ENCODE measurements around the gene ITM2C. TPM values are rescaled to one million over a fixed set of nuclear protein-coding genes. Genes with fewer than 3 reads are reported as not detected.

ITM2C gene
- total RNA-seq, 2 experiments from 2014 or later = 13.0 to 13.6 TPM

DNA sequence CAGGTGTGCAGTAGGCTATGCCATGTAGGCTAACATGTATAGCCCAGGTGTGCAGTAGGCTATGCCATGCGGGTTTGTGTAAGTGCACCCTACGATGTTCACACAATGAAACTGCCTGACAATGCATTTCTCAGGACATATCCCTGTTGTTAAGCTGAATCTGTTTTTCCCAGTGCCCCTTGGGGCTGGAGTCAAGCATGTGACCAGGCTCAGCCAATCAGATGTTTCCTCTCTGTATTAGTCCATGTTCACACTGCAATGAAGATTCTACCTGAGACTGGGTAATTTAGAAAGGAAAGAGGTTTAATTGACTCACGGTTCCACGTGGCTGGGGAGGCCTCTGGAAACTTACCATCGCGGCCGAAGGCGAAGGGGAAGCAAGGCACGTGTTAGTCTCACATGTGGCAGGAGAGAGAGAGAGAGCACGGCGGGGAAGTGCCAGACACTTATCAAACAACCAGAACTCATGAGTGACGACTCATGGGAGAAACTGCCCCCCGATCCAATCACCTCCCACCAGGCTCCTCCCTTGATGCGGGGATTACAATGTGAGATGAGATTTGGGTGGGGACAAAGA, 24.2 kb downstream of the ITM2C start:
- Mint-ChIP-seq H3K9me3 (peaks cover 3% of the 10 kb centered on the region), H3K27ac (no peak overlapping the region), H3K27me3 (ENCODE audit: low read depth) (peaks cover 17% of the 10 kb centered on the region), H3K36me3 (ENCODE audit: low read depth) (no peaks in the 10 kb centered on the region), H3K4me1 (ENCODE audit: low read depth) (peaks cover 4% of the 10 kb centered on the region), H3K4me3 (no peak overlapping the region)
- no peak for DNase-seq
- intact Hi-C loops (cut with micrococcal nuclease) = no loop called here
- CTCF ChIA-PET = interaction anchor here (0.6 kb wide), 1 partner anchor 204 kb away, joined by 5 read pairs; no protein-coding TSS in a partner anchor

DNA sequence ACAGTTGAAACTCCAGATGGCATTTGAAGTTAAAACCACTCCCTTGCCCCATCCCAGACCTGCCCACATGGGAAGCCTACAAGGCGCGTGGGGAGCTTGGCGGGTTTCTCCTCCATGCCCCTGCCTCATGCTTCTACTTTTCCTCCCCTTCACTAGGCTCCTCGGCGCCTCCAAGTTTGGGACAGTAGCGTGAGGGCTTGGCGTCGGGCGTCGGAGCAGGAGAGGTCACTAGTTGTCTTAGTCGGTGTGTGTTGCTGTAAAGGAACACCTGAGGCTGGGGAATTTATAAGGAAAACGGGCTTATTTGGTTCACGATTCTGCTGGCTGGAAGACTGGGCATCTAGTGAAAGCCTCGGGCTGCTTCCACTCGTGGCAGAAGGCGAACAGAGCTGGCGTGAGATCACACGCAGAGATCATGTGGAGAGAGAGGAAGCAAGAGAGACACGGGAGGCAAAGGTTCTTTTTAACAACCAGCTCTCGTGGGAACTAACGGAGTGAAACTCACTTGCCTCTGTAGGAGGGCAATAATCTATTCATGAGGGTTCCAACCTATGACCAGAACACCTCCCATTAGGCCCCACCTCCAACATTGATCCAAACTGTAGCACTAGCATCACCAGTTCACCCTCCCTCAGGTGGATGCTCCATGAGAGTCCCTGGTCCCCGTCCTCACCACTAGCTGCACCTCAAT, 25.3 kb downstream of the ITM2C start:
- peaks cover 13% of the 10 kb centered on the region for H3K4me1 Mint-ChIP-seq (ENCODE audit: low read depth)
- intact Hi-C loops (cut with micrococcal nuclease) = no loop called here
- peaks cover 3% of the 10 kb centered on the region for H3K9me3 Mint-ChIP-seq
- no peak for DNase-seq
- no peak overlapping the region for H3K27ac Mint-ChIP-seq
- H3K4me3 Mint-ChIP-seq = no peak overlapping the region
- peaks cover 17% of the 10 kb centered on the region for H3K27me3 Mint-ChIP-seq (ENCODE audit: low read depth)
- H3K36me3 Mint-ChIP-seq (ENCODE audit: low read depth) = no peaks in the 10 kb centered on the region
- CTCF ChIA-PET = interaction anchor here (2.8 kb wide), 1 partner anchor 12 kb away, joined by 7 read pairs; no protein-coding TSS in a partner anchor

DNA sequence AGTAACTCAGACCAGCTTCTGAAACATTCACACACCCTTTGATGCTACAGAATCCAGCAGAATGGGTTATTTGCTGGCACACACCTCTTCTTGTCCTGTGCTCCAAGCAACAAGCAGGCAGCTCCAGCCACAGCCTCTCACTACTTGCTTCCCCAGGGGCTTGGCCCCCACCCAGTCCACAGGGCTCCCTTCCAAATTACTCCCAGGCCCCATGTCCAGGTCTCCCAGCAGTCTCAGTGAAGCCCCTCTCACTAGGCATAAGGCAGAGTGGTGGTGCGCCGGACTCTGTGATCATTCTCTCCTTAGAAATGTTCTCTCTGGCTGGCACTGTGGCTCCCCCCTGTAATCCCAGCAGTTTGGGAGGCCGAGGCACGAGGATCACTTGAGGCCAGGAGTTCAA, 25.9 kb downstream of the ITM2C start:
- H3K9me3 Mint-ChIP-seq = peaks cover 3% of the 10 kb centered on the region

GRCh38 chr2:230891064-230891463, 26.3 kb downstream of the ITM2C start:
- no peak for DNase-seq
- no peak overlapping the region for H3K4me3 Mint-ChIP-seq
- peaks cover 17% of the 10 kb centered on the region for H3K27me3 Mint-ChIP-seq (ENCODE audit: low read depth)
- no peaks in the 10 kb centered on the region for H3K36me3 Mint-ChIP-seq (ENCODE audit: low read depth)
- H3K4me1 Mint-ChIP-seq (ENCODE audit: low read depth) = peaks cover 13% of the 10 kb centered on the region
- H3K27ac Mint-ChIP-seq = no peak overlapping the region
- H3K9me3 Mint-ChIP-seq = peaks cover 3% of the 10 kb centered on the region
- intact Hi-C loops (cut with micrococcal nuclease) = no loop called here
- CTCF ChIA-PET = interaction anchor here (0.7 to 2.8 kb wide), 3 partner anchors 13 to 148 kb away, joined by 3 to 7 read pairs (median 3); no protein-coding TSS in a partner anchor

More for the DNA sequence above, 25.9 kb downstream of the ITM2C start:
- CTCF ChIA-PET = interaction anchor here (2.8 kb wide), 1 partner anchor 12 kb away, joined by 7 read pairs; no protein-coding TSS in a partner anchor
- H3K4me1 Mint-ChIP-seq (ENCODE audit: low read depth) = peaks cover 13% of the 10 kb centered on the region
- no peak overlapping the region for H3K27ac Mint-ChIP-seq
- H3K27me3 Mint-ChIP-seq (ENCODE audit: low read depth) = peaks cover 17% of the 10 kb centered on the region
- H3K4me3 Mint-ChIP-seq = no peak overlapping the region
- no peaks in the 10 kb centered on the region for H3K36me3 Mint-ChIP-seq (ENCODE audit: low read depth)
- intact Hi-C loops (cut with micrococcal nuclease) = no loop called here
- no peak for DNase-seq

GRCh38 chr2:230891509-230891908, 26.8 kb downstream of the ITM2C start:
- DNase-seq = no peak
- intact Hi-C loops (cut with micrococcal nuclease) = no loop called here
- H3K4me3 Mint-ChIP-seq = no peak overlapping the region
- H3K36me3 Mint-ChIP-seq (ENCODE audit: low read depth) = no peaks in the 10 kb centered on the region
- no peak overlapping the region for H3K27ac Mint-ChIP-seq
- CTCF ChIA-PET = interaction anchor here (0.7 to 2.8 kb wide), 3 partner anchors 13 to 147 kb away, joined by 3 to 7 read pairs (median 3); no protein-coding TSS in a partner anchor
- peaks cover 13% of the 10 kb centered on the region for H3K4me1 Mint-ChIP-seq (ENCODE audit: low read depth)
- peaks cover 17% of the 10 kb centered on the region for H3K27me3 Mint-ChIP-seq (ENCODE audit: low read depth)
- peaks cover 3% of the 10 kb centered on the region for H3K9me3 Mint-ChIP-seq

DNA sequence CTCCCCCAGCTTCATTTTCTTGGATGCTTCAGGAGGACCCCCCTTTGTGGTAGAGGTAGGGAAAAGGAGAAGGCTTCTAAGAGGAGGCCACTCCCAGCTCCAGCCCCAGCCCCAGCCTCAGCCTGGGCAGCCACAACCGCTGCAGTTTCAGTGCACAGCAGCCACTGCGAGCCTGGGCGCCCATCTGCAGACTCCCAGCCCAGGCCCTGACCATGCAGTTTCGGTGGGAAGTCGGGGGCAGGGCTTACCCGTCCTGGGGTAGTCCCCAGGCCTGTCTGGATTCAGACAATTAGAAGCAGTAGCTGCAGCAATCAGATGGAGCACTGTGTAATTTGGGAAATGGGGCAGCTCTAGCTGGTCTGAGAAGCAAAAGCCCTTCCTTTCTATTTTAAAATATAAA, 28.6 kb downstream of the ITM2C start:
- Mint-ChIP-seq H3K9me3 (peaks cover 3% of the 10 kb centered on the region), H3K27ac (no peak overlapping the region), H3K36me3 (ENCODE audit: low read depth) (no peaks in the 10 kb centered on the region), H3K4me3 (no peak overlapping the region), H3K27me3 (ENCODE audit: low read depth) (peaks cover 17% of the 10 kb centered on the region), H3K4me1 (ENCODE audit: low read depth) (peaks cover 13% of the 10 kb centered on the region)
- DNase-seq = peak; percentile 3
- intact Hi-C loops (cut with micrococcal nuclease) = no loop called here
- CTCF ChIA-PET = interaction anchor here (0.8 to 1.4 kb wide), 3 partner anchors 20 to 45 kb away, joined by 3 to 4 read pairs (median 3); no protein-coding TSS in a partner anchor

- CTCF ChIA-PET = interaction anchor here (1.4 kb wide), 1 partner anchor 19 kb away, joined by 3 read pairs; no protein-coding TSS in a partner anchor
- Mint-ChIP-seq H3K36me3 (ENCODE audit: low read depth) (no peaks in the 10 kb centered on the region), H3K4me3 (no peak overlapping the region), H3K4me1 (ENCODE audit: low read depth) (peaks cover 13% of the 10 kb centered on the region), H3K27ac (no peak overlapping the region), H3K27me3 (ENCODE audit: low read depth) (peaks cover 17% of the 10 kb centered on the region), H3K9me3 (peaks cover 3% of the 10 kb centered on the region)
- peak; percentile 10 for DNase-seq
- intact Hi-C loops (cut with micrococcal nuclease) = no loop called here
These were observed 29.4 kb downstream of the ITM2C start for GRCh38 chr2:230893841-230894781.

- CTCF ChIA-PET = interaction anchor here (0.6 to 2.7 kb wide), 4 partner anchors 10 to 99 kb away, joined by 3 to 9 read pairs (median 3); no protein-coding TSS in a partner anchor
- Mint-ChIP-seq H3K4me1 (ENCODE audit: low read depth) (peaks cover 19% of the 10 kb centered on the region), H3K27ac (no peak overlapping the region), H3K27me3 (ENCODE audit: low read depth) (peaks cover 20% of the 10 kb centered on the region), H3K36me3 (ENCODE audit: low read depth) (no peaks in the 10 kb centered on the region), H3K9me3 (peaks cover 3% of the 10 kb centered on the region), H3K4me3 (no peak overlapping the region)
- intact Hi-C loops (cut with micrococcal nuclease) = no loop called here
- DNase-seq = no peak
These were observed 31.0 kb downstream of the ITM2C start for GRCh38 chr2:230895536-230896345.

DNA sequence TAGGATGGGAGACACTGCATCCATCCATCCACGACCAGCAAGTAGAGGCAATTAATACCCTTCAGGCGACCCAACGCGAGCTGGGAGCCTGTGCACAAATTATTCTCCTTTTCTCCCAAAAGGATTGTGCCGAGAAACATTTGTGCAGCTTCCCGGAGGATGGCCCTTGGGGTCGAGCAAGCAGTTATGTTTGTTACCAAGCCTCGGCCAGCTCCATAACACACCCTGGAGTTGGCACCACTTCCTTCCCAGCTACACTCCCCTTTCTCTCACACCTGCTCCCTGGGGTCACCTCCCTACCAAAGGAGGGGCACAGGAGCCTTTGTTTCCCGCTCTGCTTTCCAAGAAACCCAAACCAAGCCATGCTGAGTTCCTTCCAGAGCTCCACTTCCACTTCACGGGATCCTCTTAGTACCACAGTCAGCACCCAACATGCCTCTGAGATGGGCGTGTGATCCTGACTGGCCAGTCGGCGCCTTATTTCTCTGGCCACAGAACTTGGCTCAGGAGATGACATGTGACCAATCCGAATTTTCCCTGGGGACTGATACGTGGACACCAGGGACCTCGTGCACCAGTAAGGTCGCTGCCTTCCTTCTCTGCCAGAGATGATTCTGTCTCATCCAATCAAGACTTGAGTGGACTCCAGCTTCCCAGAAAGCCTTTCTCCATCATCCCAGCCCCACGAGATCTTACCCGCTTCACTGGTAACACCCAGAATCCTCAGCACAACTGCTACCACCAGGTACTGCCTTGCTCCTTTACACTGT, 31.8 kb downstream of the ITM2C start:
- CTCF ChIA-PET = interaction anchor here (0.6 to 2.7 kb wide), 7 partner anchors 9 to 846 kb away, joined by 3 to 9 read pairs (median 3); no protein-coding TSS in a partner anchor
- Mint-ChIP-seq H3K36me3 (ENCODE audit: low read depth) (no peaks in the 10 kb centered on the region), H3K4me1 (ENCODE audit: low read depth) (peaks cover 15% of the 10 kb centered on the region), H3K9me3 (peaks cover 3% of the 10 kb centered on the region), H3K27ac (no peak overlapping the region), H3K4me3 (no peak overlapping the region), H3K27me3 (ENCODE audit: low read depth) (peaks cover 22% of the 10 kb centered on the region)
- intact Hi-C loops (cut with micrococcal nuclease) = no loop called here
- DNase-seq = no peak

- Mint-ChIP-seq H3K4me3 (no peak overlapping the region), H3K36me3 (ENCODE audit: low read depth) (no peaks in the 10 kb centered on the region)
- intact Hi-C loops (cut with micrococcal nuclease) = no loop called here
These were observed 33.4 kb downstream of the ITM2C start for GRCh38 chr2:230898016-230898712.

More at GRCh38 chr2:230898016-230898712, 33.4 kb downstream of the ITM2C start:
- Mint-ChIP-seq H3K9me3 (no peaks in the 10 kb centered on the region), H3K27me3 (ENCODE audit: low read depth) (peaks cover 16% of the 10 kb centered on the region), H3K4me1 (ENCODE audit: low read depth) (peaks cover 15% of the 10 kb centered on the region), H3K27ac (no peak overlapping the region)
- CTCF ChIA-PET = interaction anchor here (1.1 to 2.7 kb wide), 4 partner anchors 48 to 89 kb away, joined by 4 to 9 read pairs (median 6); no protein-coding TSS in a partner anchor
- DNase-seq = no peak
